ENCODE results near the gene MRPS17.
"Not testable (repeated sequence)": the region's sequence is repeated elsewhere in the genome, so short reads cannot be mapped to it uniquely, and the experiment has no call there.

The MRPS17 gene

GRCh38 chr7:55951637-55952351 is at the start of gene MRPS17:
TSS of gene MRPS17 (plus strand) at chr7:55951877. CDS start at chr7:55953196, 1,319 bp downstream.
- DNase-seq: peak; percentile 63 to 90

- no peak for DNase-seq
These were observed 47.5 kb upstream of the MRPS17 start for GRCh38 chr7:55903985-55904759.

GRCh38 chr7:55912748-55913158 is 38.9 kb upstream of the MRPS17 start:
- no peak for DNase-seq

DNA sequence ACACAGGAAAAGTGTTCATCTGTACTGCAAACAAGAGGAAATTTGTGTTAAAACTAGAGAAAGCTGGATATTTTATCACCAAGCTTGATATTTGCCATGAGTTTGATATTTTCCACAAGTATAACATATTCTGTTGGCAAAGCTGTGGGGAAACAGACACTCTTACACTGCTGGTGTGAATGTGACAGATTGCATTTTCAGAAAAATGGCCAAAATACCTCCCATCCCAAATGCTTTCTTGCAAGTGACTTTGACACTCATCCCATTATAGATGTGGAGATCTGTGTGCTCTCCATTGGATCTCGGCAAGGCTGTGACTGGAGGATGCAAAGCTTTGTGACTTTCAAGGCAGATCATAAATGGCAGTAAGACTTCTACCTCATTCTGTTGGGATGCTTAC is 33.9 kb upstream of the MRPS17 start:
- no peak for DNase-seq

- DNase-seq: no peak
These were observed 23.5 kb upstream of the MRPS17 start for GRCh38 chr7:55928006-55928767.

- no peak for DNase-seq
These were observed 20.1 kb upstream of the MRPS17 start for GRCh38 chr7:55931421-55932151.

DNA sequence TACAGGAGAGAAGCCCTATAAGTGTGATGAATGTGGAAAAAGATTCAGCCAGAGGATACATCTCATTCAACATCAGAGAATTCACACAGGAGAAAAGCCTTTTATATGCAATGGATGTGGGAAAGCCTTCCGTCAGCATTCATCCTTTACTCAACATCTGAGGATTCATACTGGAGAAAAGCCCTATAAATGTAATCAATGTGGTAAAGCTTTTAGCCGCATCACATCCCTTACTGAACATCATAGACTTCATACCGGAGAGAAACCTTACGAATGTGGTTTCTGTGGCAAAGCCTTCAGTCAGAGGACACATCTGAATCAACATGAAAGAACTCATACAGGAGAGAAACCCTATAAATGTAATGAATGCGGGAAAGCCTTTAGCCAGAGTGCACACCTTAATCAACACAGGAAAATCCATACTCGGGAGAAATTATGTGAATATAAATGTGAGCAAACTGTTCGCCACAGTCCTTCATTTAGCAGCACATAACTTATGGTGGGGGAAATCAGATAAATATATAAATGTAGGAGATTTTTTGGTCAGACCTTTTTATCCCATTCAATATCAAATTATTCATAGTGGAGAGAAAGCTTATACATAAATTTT is 12.1 kb upstream of the MRPS17 start:
- no peak for DNase-seq

DNA sequence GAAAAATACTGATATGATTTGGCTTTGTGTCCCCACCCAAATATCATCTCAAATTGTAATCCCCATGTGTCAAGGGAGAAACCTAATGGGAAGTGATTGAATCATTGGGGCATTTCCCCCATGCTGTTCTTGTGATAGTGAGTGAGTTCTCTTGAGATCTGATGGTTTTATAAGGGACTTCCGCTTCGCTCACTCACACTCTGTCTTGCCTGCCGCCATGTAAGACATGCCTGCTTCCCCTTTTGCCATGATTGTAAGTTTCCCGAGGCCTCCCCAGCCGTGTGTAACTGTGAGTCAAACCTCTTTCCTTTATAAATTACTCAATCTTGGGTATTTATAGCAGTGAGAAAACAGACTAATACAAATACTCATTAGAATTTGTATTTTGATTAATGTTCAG is 5.1 kb upstream of the MRPS17 start:
- no peak for DNase-seq

DNA sequence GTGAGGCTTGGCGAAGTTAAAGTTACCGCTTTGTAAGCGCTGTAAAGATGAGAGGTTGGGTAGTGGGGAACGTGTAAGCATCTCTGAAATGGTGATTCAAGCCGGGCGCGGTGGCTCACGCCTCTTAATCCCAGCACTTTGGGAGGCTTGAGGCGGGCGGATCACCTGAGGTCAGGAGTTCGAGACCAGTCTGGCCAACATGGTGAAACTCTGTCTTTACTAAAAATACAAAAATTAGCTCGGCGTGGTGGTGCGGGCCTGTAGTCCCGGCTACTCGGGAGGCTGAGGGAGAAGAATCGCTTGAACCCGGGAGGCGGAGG is 635 bp downstream of the MRPS17 start:
- DNase-seq: not testable (repeated sequence)

DNA sequence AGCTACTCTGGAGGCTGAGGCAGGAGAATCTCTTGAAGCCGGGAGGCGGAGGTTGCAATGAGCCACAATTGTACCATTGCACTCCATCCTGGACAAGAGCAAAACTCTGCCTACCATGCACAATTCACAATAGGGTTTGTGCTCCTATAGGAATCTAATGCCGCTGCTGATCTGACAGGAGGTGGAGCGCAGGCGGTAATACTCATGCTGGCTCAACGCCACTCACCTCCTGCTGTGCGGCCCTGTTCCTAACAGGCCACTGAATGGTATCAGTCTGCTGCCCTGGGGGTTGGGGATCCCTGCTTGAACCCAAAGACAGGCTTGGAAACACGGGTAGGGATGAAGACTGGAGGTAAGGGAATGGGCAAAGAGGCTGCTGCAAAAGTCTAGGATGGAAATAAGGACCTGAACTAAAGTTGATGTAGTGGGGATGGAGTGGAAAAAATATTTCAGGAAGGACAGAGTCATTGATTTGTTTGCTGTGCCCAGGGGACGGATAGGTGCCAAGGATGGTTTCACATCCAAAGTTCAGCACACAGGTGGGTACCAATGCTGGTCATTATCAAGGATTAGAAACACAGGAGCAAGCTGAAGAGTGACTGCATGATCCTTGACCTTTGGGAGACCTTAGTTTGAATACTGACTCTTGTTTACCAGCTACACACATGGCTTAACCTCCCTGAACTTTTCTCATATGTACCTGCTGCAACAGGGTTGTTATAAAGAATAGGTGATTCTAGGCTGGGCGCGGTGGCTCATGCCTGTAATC is 2.2 kb downstream of the MRPS17 start:
- DNase-seq: no peak

- DNase-seq: no peak
These were observed 5.5 kb downstream of the MRPS17 start for GRCh38 chr7:55957190-55957589.

DNA sequence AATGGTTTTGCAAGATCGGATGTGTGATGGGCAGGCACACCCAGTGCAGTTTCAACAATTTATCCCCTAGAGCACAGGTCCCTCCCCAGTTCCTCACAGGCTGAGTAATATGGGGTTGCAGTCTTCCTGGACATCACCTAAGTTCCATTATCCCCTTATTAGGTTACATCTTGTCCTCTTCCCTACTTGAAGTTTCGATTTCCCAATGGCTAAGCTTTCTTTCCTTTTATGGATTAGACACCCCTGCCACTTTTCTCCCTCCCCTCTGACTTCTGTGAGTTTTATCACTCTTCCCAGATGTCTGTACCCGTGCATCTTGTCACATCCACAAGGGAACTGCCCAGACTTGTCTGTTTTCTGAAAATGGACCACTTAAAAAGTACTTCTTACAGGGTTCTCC is 10.3 kb downstream of the MRPS17 start:
- DNase-seq: no peak

- no peak for DNase-seq
These were observed 12.0 kb downstream of the MRPS17 start for GRCh38 chr7:55963584-55964168.

DNA sequence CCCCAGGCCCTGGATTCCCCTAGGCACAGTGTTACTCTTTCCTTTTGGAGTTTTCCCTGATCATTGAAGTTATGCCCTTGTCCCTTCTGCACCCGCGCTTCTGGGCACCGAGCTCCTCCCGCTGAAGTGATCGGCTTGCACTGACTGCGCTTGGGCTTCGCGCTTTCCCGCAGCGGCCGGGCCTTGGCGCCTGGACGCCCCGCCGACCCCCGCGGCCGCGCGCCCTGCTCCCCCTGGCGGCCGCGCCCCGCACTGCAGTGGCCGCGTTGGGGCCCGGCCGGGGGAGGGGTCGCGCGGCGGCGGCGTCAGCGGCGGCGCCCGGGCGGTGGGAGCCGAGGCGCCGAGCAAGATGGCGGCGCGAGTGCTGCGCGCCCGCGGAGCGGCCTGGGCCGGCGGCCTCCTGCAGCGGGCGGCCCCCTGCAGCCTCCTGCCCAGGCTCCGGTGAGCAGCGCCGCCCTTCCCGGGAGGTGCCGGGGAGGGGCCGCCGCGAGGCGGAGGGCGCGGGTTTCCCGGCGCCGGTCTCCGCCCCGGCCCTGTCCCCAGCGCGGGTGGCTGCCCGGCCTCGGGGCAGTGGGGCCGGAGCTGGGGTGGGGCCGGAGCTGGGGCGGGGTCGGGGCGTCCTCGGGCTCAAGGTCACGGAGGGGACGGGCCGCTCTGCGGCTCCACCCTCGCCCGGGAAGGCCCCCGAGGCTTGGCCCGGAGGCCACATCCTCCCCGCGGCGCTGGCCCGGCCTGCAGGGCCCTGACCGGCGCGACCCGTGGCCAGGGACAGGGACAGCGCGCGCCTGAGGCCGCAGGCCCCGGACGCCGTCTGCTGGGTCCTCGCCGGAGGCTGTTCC is 12.8 kb downstream of the MRPS17 start, which contains the start of gene NIPSNAP2:
Gene NIPSNAP2 (plus strand): TSS at position 325 of the 839 bp plus-strand sequence. CDS start 25 bp downstream, at position 350.
- peak in 1 of 2 experiments; percentile 34 for DNase-seq

DNA sequence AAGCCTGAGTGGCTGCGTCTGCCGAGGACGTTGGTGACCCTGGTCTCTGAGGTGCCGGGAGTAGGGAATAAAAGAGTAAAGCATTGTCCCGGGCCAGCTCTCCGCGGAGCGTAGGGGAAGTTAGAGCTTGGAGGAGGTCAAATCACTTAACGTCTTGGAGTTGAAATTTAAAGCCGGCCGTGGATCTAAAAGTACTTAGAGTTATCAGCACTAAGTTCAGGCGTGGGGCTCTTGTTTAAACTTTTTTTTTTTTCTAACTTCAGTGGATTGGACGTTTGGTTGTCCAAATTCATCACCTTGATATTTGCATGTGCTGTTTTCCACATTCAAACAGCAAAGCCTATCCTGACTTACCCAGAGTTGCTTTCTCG is 13.4 kb downstream of the MRPS17 start:
- DNase-seq: no peak

DNA sequence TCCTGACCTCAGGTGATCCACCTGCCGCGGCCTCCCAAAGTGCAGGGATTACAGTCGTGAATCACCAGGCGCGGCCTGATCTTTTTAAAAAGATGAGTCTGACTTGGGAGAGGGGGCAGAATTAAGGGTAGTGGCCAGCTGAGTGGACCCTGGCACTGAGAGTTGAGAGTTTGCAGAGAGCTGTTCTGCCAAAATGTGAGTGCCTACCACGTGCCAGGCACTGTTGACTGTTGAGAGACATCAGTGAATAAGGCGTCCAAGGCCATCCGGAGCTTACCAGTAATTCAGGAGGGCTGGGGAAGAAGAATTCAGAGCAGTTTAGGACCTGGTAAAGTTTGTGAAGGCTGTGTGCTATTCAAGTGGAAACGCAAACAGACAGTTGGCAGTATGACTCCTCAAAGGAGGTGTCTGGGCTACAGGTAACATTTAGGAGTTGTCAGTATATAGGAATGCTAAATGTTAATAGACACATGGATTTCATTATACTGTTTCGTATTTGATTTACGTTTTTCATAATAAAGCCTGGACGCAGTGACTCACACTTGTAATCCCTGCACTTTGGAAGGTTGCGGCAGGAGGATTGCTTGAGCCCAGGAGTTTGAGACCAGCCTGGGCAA is 14.2 kb downstream of the MRPS17 start:
- no peak for DNase-seq

- DNase-seq: no peak
These were observed 15.2 kb downstream of the MRPS17 start for GRCh38 chr7:55966851-55967250.

GRCh38 chr7:55969391-55969790 is 17.7 kb downstream of the MRPS17 start:
- no peak for DNase-seq

GRCh38 chr7:55970561-55970960 is 18.9 kb downstream of the MRPS17 start:
- DNase-seq: no peak

DNA sequence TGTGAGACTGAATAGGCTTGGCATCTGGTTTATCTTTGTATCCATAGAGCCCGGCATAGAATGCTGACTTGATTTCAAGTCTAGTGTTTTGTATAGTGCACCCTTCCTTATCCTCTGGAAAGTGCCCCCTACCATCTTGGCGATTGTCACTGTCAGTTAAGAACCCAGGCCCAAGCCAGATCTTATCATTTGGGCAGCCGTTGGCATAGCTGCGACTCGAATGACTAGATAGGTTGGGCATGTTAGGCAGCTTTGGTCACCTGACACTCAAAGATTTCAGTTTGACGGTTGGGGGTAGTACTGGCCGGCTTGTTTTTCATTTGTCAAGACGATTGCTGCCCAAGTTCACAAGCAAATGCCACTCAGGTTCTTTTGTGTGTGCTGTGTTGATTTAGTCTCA is 19.3 kb downstream of the MRPS17 start:
- no peak for DNase-seq

Measured in NCI-H187 (cell line).